CMK (cell line): Measurements from ENCODE around the gene CPXCR1.
"Not testable (repeated sequence)": the region's sequence is repeated elsewhere in the genome, so short reads cannot be mapped to it uniquely, and the experiment has no call there.

Experiments used
- DNase-seq: peaks from one replicate; pipeline ENCODE4 v3.0.0-alpha.2; 2010; ENCODE audit warnings: low read depth

CPXCR1 gene

DNA sequence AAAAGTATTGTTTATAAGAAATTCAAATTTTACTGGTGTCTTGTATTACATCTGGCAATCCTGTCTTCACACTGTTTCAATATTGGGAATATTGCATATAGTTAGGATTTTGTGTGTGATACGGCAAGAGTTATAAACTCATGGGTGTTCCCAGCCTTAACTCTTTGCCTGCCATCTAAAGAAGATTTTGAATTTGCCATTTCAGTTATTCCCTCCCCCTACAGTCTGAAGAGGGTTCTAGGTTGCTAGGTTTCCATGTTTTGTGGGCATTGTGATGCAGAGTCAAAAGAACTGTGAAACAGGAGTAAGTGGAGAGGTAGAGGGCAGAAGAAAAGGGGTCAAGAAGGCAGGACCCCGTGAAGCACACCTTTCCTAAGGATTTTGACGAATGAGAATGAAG lies at the start of gene CPXCR1:
Gene CPXCR1, plus strand, starts transcription at position 301 of the 400 bp plus-strand sequence. CDS start 6,190 bp downstream, outside the sequence.
- no peak for DNase-seq

GRCh38 chrX:88735835-88736234 lies 11.2 kb upstream of the CPXCR1 start:
- no peak for DNase-seq

DNA sequence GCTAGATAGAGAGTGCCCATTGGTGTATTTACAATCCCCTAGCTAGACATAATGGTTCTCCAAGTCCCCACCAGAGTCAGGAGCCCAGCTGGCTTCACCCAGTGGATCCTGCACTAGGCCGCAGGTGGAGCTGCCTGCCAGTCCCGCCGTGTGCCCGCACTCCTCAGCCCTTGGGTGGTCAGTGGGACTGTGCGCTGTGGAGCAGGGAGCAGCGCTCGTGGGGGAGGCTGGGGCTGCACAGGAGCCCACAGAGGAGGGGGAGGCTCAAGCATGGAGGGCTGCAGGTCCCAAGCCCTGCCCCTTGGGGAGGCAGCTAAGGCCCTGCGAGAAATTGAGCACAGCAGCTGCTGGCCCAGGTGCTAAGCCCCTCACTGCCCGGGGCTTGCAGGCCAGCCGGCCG lies 810 bp upstream of the CPXCR1 start:
- not testable (repeated sequence) for DNase-seq

- not testable (repeated sequence) for DNase-seq
Observed at GRCh38 chrX:88752339-88752738, 5.3 kb downstream of the CPXCR1 start.

DNA sequence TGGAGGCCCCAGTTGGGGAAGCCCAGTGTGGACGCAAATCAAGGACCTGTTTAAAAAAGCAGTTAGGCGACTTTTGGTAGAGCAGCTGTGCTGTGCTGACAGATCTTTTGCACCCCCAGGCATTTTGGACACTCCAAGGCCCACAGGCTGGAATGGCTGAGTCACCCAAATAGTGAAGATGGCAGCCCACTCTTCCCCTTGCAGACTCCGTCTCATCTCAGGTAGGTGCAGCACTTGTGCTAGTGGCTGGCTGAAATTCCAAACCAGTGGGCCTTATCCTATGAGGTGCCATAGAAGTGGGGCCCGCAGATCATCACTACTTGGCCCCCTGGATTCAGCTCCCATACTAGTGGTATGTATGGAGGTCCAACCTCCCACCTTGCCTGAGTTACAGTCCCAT lies 42.8 kb downstream of the CPXCR1 start:
- DNase-seq = no peak
